ENCODE measurements around the gene SAMD4B. TPM values are rescaled to one million over a fixed set of nuclear protein-coding genes. Genes with fewer than 3 reads are reported as not detected.

Gene SAMD4B
- total and polyA plus RNA-seq, 2 experiments from 2014 or later = 104 to 172 TPM

- TF ChIP-seq ZNF114 (CRISPR knock-in tag; IDR thresholded peaks at IDR 0.05) (no peak), EZH2 (IDR thresholded peaks at IDR 0.05; ENCODE audit: low read depth, unreplicated experiment) (no peak), CREB1 (CRISPR knock-in tag; IDR thresholded peaks at IDR 0.05; ENCODE audit: low read depth) (no peak), NANOG (IDR thresholded peaks at IDR 0.05; ENCODE audit: borderline replicate concordance) (no peak), ZNF331 (CRISPR knock-in tag; IDR thresholded peaks at IDR 0.05; ENCODE audit: low read depth) (no peak)
Measured at GRCh38 chr19:39301562-39301961, 40.7 kb upstream of the SAMD4B start (continued).

GRCh38 chr19:39303373-39304184, 38.6 kb upstream of the SAMD4B start:
- Mint-ChIP-seq H3K4me1 (peaks cover 30% of the 10 kb centered on the region), H3K36me3 (ENCODE audit: low read depth) (no peaks in the 10 kb centered on the region; the same call in 2 of the 3 replicates), H3K4me3 (no peak overlapping the region; the same call in 2 of the 3 replicates), H3K27ac (no peak overlapping the region), H3K9me3 (no peaks in the 10 kb centered on the region), H3K27me3 (ENCODE audit: insufficient read depth, low read depth, poor library complexity) (peaks cover 26% of the 10 kb centered on the region)
- Histone ChIP-seq H3K36me3 (ENCODE audit: insufficient read depth) (no peaks in the 10 kb centered on the region), H3K4me1 (ENCODE audit: insufficient read depth) (peaks cover 23% of the 10 kb centered on the region), H3K4me2 (peak overlapping the region; percentile 49; the same call in 1 of the 2 replicates), H4K20me1 (replicated peaks; ENCODE audit: insufficient read depth) (peaks cover 6% of the 10 kb centered on the region; the same call in 1 of the 2 replicates), H3K79me2 (replicated peaks; ENCODE audit: insufficient read depth) (no peaks in the 10 kb centered on the region), H3K9me2 (ENCODE audit: insufficient read depth) (no peaks in the 10 kb centered on the region), H3K4me3 (no peak overlapping the region), H3F3A (replicated peaks; ENCODE audit: low read depth) (0 out of 2 replicates have a peak, but pooled peaks cover 6% of the 10 kb centered on the region), H3K27ac (ENCODE audit: low read depth) (no peak overlapping the region), H2AFZ (0 out of 2 replicates have a peak overlapping the region, but pooled peaks have one; percentile 0), H3K27me3 (ENCODE audit: insufficient read depth) (peaks cover 23% of the 10 kb centered on the region)
- peak; percentile 21 for ATAC-seq
- DNase-seq (ENCODE audit: low spot score) = peak; percentile 87
- TF ChIP-seq POLR2AphosphoS5 (IDR thresholded peaks at IDR 0.05; ENCODE audit: low read depth) (no peak), CREB1 (CRISPR knock-in tag; IDR thresholded peaks at IDR 0.05; ENCODE audit: low read depth) (no peak)

DNA sequence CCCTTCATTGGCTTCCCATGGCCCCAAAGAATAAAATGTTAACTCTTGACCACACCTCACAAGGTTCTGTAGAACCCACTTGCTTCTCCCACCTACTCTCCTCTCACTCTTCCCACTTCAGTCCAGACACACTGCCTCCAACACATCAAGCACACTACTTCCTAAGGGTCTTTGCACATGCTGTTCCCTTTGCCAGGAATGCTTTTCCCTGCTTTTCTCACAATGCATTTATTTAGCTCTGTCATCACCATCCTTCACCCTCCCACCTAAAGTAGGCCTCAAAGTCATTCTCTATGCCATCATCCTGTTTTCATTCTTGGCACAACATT, 38.1 kb upstream of the SAMD4B start:
- no peak overlapping the region; the same call in 2 of the 3 replicates for H3K4me3 Mint-ChIP-seq
- no peak overlapping the region for H3K27ac ChIP-seq (ENCODE audit: low read depth)
- H3K9me3 Mint-ChIP-seq = no peaks in the 10 kb centered on the region
- H4K20me1 ChIP-seq (replicated peaks; ENCODE audit: insufficient read depth) = peaks cover 6% of the 10 kb centered on the region; the same call in 1 of the 2 replicates
- peaks cover 23% of the 10 kb centered on the region for H3K27me3 ChIP-seq (ENCODE audit: insufficient read depth)
- H3F3A ChIP-seq (replicated peaks; ENCODE audit: low read depth) = peaks cover 11% of the 10 kb centered on the region
- H3K36me3 Mint-ChIP-seq (ENCODE audit: low read depth) = no peaks in the 10 kb centered on the region; the same call in 2 of the 3 replicates
- peaks cover 35% of the 10 kb centered on the region for H3K4me1 Mint-ChIP-seq
- no peaks in the 10 kb centered on the region for H3K9me2 ChIP-seq (ENCODE audit: insufficient read depth)
- H3K4me2 ChIP-seq = no peak overlapping the region
- H3K4me1 ChIP-seq (ENCODE audit: insufficient read depth) = peaks cover 28% of the 10 kb centered on the region
- no peaks in the 10 kb centered on the region for H3K79me2 ChIP-seq (replicated peaks; ENCODE audit: insufficient read depth)
- H3K27me3 Mint-ChIP-seq (ENCODE audit: insufficient read depth, low read depth, poor library complexity) = peaks cover 28% of the 10 kb centered on the region
- H3K36me3 ChIP-seq (ENCODE audit: insufficient read depth) = no peaks in the 10 kb centered on the region
- H3K4me3 ChIP-seq = no peak overlapping the region
- DNase-seq (ENCODE audit: low spot score) (no peak), ATAC-seq (no peak)
- H2AFZ ChIP-seq = no peak overlapping the region
- H3K27ac Mint-ChIP-seq = no peak overlapping the region
- TF ChIP-seq ETS1 (IDR thresholded peaks at IDR 0.05) = no peak
- no peak for TF ChIP-seq EZH2phosphoT487 (IDR thresholded peaks at IDR 0.05; ENCODE audit: unreplicated experiment)
- no peak for TF ChIP-seq ZNF114 (CRISPR knock-in tag; IDR thresholded peaks at IDR 0.05)
- TF ChIP-seq CTCF (conservative IDR thresholded peaks at IDR 0.05; ENCODE audit: low read depth in 2 of 2) = no peak
- no peak for TF ChIP-seq CREB1 (CRISPR knock-in tag; IDR thresholded peaks at IDR 0.05; ENCODE audit: low read depth)
- TF ChIP-seq ZNF331 (CRISPR knock-in tag; IDR thresholded peaks at IDR 0.05; ENCODE audit: low read depth) = no peak
- no peak for TF ChIP-seq EZH2 (IDR thresholded peaks at IDR 0.05; ENCODE audit: low read depth, unreplicated experiment)
- no peak for TF ChIP-seq POLR2AphosphoS5 (IDR thresholded peaks at IDR 0.05; ENCODE audit: low read depth)
- TF ChIP-seq STAT1 (IDR thresholded peaks at IDR 0.05; ENCODE audit: unreplicated experiment) = no peak
- TF ChIP-seq, protein P1, sequence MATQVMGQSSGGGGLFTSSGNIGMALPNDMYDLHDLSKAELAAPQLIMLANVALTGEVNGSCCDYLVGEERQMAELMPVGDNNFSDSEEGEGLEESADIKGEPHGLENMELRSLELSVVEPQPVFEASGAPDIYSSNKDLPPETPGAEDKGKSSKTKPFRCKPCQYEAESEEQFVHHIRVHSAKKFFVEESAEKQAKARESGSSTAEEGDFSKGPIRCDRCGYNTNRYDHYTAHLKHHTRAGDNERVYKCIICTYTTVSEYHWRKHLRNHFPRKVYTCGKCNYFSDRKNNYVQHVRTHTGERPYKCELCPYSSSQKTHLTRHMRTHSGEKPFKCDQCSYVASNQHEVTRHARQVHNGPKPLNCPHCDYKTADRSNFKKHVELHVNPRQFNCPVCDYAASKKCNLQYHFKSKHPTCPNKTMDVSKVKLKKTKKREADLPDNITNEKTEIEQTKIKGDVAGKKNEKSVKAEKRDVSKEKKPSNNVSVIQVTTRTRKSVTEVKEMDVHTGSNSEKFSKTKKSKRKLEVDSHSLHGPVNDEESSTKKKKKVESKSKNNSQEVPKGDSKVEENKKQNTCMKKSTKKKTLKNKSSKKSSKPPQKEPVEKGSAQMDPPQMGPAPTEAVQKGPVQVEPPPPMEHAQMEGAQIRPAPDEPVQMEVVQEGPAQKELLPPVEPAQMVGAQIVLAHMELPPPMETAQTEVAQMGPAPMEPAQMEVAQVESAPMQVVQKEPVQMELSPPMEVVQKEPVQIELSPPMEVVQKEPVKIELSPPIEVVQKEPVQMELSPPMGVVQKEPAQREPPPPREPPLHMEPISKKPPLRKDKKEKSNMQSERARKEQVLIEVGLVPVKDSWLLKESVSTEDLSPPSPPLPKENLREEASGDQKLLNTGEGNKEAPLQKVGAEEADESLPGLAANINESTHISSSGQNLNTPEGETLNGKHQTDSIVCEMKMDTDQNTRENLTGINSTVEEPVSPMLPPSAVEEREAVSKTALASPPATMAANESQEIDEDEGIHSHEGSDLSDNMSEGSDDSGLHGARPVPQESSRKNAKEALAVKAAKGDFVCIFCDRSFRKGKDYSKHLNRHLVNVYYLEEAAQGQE (IDR thresholded peaks at IDR 0.05; ENCODE audit: unreplicated experiment) = no peak
- no peak for TF ChIP-seq NANOG (IDR thresholded peaks at IDR 0.05; ENCODE audit: borderline replicate concordance)

All from GM23338 (cell line).